Activated CD4-positive, alpha-beta T cell treated with anti-CD3 and anti-CD28 coated beads for 1 hour (primary cell): ENCODE measurements around the gene CEP170B.
"Not testable (repeated sequence)": the region's sequence is repeated elsewhere in the genome, so short reads cannot be mapped to it uniquely, and the experiment has no call there.

Source experiments
- DNase-seq: peaks from one replicate; pipeline ENCODE4 v3.0.0-alpha.2; 2020

The CEP170B gene

GRCh38 chr14:104865081-104865630 lies at the start of gene CEP170B:
CEP170B (plus strand) TSS chr14:104865268; CDS start chr14:104868451, 3,183 bp downstream.
- peak; percentile 40 for DNase-seq

DNA sequence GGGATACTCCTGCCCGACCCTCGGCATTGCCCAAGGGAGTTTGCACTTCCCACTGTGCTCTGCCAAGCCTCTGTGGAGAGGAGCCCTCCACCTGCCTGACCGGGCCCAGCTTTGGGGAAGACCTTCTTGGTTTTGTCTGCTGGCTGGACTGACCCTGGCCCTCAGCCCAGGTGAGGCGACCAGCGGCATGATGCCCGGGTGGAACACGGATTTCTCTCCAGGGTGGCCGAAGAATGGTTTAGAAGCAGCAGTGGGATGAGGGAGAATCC lies 48.5 kb upstream of the CEP170B start:
- no peak for DNase-seq

- no peak for DNase-seq
Measured at GRCh38 chr14:104817930-104818713, 46.9 kb upstream of the CEP170B start.

DNA sequence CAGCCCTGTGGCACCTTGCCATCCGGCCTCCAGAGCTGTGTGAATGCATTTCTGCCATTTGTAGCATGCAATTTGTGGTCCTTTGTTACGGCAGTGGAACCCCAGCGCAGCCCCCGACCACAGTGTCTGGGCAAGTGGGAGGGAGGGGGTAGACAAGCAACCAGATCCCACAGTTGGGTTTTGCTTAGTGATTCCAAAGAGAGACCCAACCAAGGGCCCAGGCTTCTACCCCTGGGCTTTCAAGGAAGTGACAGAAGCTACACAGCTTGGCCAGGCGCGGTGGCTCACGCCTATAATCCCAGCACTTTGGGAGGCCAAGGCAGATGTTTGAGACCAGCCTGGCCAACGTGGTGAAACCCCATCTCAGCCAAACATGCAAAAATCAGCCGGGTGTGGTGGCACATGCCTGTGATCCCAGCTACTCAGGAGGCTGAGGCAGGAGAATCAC lies 46.3 kb upstream of the CEP170B start:
- no peak for DNase-seq

- DNase-seq: no peak
Measured at GRCh38 chr14:104819361-104819781, 45.7 kb upstream of the CEP170B start.

GRCh38 chr14:104820669-104821228 lies 44.3 kb upstream of the CEP170B start:
- no peak for DNase-seq

GRCh38 chr14:104821229-104821945 lies 43.7 kb upstream of the CEP170B start:
- no peak for DNase-seq

DNA sequence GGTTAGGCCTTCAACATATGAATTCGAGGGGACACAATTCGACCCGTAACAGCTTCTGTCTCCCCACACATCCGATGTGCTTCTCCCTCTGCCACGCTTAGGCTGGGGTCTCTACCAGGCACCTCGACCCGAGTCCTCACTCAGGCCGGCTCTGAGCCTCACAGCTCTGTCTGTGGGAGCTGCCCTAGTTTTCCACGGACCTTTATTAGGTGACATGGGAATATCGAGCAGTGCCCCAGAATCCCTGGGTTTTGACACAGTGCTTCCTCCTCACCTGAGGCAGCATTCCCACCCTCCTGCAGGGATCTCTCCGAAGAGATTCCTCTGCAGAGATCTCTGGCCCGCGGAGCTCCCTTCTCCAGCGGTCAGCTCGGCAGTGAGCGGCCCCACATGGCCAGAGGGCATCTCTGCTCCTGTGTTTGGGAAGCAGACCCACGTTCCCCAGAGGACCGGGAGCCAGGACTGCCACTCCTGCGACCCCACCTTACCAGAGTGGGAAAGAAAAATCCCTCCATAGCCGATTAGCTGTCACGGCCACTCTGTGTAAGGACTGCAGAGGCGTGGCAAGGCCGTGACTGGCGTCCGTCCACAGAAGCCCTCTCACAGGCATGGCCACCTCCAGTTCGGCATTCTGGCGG lies 43.0 kb upstream of the CEP170B start:
- DNase-seq: no peak

DNA sequence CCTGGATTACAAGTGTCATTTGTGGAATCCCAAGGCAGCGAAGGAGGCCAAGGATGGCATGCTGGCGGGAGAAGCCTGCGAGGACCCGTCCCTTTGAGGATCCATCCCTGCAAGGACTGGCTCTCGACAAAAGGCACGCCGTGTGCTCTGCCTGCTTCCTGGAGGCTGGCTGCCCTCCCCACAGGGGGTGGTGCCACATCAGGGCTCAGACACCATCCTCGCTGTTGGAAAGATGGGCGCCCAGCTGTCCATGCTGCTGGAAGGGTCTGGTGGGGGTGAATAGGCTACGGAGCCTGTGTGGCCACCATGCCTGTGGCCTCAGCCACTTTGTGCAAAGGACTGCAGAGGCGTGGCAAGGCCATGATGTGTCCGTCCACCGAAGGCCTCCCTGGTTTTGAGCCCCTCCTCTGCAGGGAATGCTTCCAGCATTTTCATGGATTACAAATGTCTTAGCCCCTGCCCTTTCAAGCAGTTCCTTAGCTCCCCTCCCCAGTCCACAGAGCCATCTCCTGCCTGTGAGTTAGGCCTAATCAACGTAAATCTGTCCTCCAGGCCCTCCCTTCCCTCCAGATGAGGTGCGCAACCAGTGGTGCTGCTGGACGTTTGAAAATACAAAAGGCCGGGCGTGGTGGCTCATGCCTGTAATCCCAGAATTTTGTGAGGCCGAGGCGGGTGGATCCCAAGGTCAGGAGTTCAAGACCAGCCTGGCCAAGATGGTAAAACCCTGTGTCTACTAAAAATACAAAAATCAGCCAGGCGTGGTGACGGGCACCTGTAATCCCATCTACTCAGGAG lies 42.0 kb upstream of the CEP170B start:
- no peak for DNase-seq

- no peak for DNase-seq
Measured at GRCh38 chr14:104824353-104824997, 40.6 kb upstream of the CEP170B start.

DNA sequence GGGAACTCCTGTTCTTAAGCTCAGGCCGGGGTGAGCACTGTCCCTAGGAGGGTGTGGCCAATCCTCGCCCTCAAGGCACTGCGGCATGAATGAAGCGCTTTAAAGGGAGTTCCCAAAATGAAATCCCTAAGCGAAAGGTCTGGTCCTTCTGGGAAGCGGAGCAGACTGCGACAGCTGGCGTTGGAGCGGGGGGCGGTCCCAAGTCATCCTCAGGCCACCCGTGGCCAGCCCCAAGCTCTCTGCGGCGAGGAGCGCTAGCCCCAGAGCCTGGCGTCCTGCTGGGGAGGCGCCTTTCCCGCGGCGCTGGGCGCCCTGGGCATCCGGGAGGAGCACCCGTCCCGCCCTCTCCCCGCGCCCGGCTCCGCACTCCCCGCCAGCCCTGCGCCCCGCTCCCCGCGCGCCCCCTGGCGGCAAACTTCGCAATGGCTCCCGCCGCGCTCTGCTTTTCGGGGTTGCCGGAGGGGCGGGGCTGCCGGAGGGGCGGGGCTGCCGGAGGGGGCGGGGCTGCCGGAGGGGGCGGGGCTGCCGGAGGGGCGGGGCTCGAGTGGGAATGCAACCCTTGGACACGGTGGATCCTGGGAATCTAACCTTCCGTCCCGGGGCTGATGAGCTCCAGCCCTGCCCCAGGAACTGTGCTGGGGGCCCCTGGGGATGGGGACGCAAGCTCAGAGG lies 38.7 kb upstream of the CEP170B start:
- DNase-seq: peak; percentile 92

DNA sequence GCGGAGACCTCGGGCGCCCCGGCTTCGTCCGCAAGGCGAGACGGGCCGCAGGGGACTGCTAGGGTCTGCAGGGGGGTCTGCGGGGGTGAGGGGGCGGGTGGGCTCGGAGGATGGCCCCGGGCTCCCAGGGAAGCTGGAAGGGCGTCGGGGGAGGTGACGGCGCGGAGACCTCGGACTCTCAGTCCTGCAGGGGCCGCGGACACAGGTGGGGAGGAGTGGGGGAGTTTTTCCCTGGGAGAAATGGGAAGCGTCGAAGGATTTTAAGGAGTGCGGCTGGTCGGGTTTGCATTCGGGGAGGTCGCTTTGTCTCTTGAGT lies 38.2 kb upstream of the CEP170B start:
- no peak for DNase-seq

- peak; percentile 38 for DNase-seq
Measured at GRCh38 chr14:104827177-104828055, 37.7 kb upstream of the CEP170B start.

DNA sequence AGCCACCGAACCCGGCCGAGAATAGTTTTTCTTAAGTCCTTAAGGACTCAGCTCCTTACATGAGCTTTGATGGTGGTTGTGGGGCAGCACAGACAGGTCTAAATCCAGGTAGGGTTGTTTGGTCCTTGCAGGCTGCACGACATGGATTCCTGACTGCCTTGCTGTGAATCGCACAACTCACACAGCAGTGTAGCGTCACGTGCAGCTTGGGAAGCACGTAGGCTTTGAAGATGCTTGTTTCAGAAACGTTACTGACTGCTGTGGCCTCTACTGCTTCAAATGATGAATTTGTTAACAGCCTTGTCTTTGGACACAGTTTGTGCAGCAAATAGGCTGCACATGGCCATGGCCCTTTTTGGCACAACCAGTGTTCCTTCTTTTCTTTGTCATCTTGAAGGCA lies 34.3 kb upstream of the CEP170B start:
- no peak for DNase-seq

GRCh38 chr14:104836171-104836935 lies 28.7 kb upstream of the CEP170B start:
- not testable (repeated sequence) for DNase-seq

GRCh38 chr14:104841730-104842129 lies 23.3 kb upstream of the CEP170B start:
- DNase-seq: no peak

- no peak for DNase-seq
Measured at GRCh38 chr14:104843006-104843405, 22.1 kb upstream of the CEP170B start.

GRCh38 chr14:104843442-104844305 lies 21.4 kb upstream of the CEP170B start:
- DNase-seq: no peak
